Neural cell (in vitro differentiated cells): ENCODE measurements around the gene MGAT4B. TPM values are rescaled to one million over a fixed set of nuclear protein-coding genes. Genes with fewer than 3 reads are reported as not detected.

Experiments
- H2AFZ ChIP-seq: fragments of 200-600, 300-800 bp; sonication (generic), shearing (Covaris generic); 2 replicates; pipeline ENCODE4 v1.6.0; 2014; ENCODE audit warnings: low read depth, mild to moderate bottlenecking, antibody characterized with exemption, low read length, moderate library complexity
- H3F3A ChIP-seq: fragments of 200-600 bp; shearing (Covaris generic); 2 replicates; pipeline ENCODE4 v1.6.1; 2016; ENCODE audit warnings: mild to moderate bottlenecking, moderate library complexity, mixed read lengths, antibody characterized with exemption, low read length; ENCODE audit not compliant: insufficient read depth, poor library complexity, severe bottlenecking
- H3K27ac ChIP-seq: fragments of 200-600, 300-800 bp; sonication (generic), shearing (Covaris generic); 2 replicates; pipeline ENCODE4 v1.5.1; 2014; ENCODE audit warnings: mild to moderate bottlenecking, low read length, moderate library complexity
- H3K27me3 ChIP-seq: fragments of 300-800, 200-600 bp; sonication (generic), shearing (Covaris generic); 2 replicates; pipeline ENCODE4 v1.6.0; 2014; ENCODE audit warnings: mild to moderate bottlenecking, low read depth, low read length, moderate library complexity; ENCODE audit not compliant: insufficient read depth
- H3K36me3 ChIP-seq: fragments of 300-800, 200-600 bp; sonication (generic), shearing (Covaris generic); 2 replicates; pipeline ENCODE4 v1.5.1; 2014; ENCODE audit warnings: mild to moderate bottlenecking, antibody characterized with exemption, low read length, moderate library complexity; ENCODE audit not compliant: insufficient read depth
- H3K4me2 ChIP-seq: fragments of 300-800, 200-600 bp; sonication (generic), shearing (Covaris generic); 2 replicates; pipeline ENCODE4 v1.6.0; 2014; ENCODE audit warnings: mild to moderate bottlenecking, low read length
- H3K4me3 ChIP-seq: fragments of 300-800, 200-600 bp; sonication (generic), shearing (Covaris generic); 2 replicates; pipeline ENCODE4 v1.5.1; 2014; ENCODE audit warnings: mild to moderate bottlenecking, low read length, moderate library complexity
- H3K79me2 ChIP-seq: fragments of 200-600 bp; shearing (Covaris generic); replicated peaks from 2 replicates; pipeline ENCODE4 v1.6.0; 2014; ENCODE audit warnings: mild to moderate bottlenecking, low read length, moderate library complexity; ENCODE audit not compliant: insufficient read depth
- H3K9ac ChIP-seq: fragments of 300-800, 200-600 bp; sonication (generic), shearing (Covaris generic); 2 replicates; pipeline ENCODE4 v1.6.1; 2016; ENCODE audit warnings: mild to moderate bottlenecking, low read length, mixed read lengths
- H3K9me2 ChIP-seq: fragments of 200-600 bp; shearing (Covaris generic); 2 replicates; pipeline ENCODE4 v1.6.1; 2016; ENCODE audit warnings: mild to moderate bottlenecking, low read length, mixed read lengths; ENCODE audit not compliant: insufficient read depth
- H3K9me3 ChIP-seq: fragments of 200-600, 300-800 bp; sonication (generic), shearing (Covaris generic); 2 replicates; pipeline ENCODE4 v1.6.1; 2016; ENCODE audit warnings: mild to moderate bottlenecking, mixed run types, low read length, moderate library complexity, mixed read lengths
- H4K20me1 ChIP-seq: fragments of 200-600 bp; shearing (Covaris generic); 2 replicates; pipeline ENCODE4 v1.6.1; 2016; ENCODE audit warnings: mild to moderate bottlenecking, mixed run types; ENCODE audit not compliant: insufficient read depth
- EP300 ChIP-seq: fragments of 450-650 bp; conservative IDR thresholded peaks from 2 replicates; pipeline ENCODE4 v1.6.1; 2014; ENCODE audit warnings: antibody characterized with exemption, mild to moderate bottlenecking, moderate library complexity; ENCODE audit not compliant: poor library complexity, severe bottlenecking
- EZH2 ChIP-seq: fragments of 200-600, 300-800 bp; shearing (Covaris generic), sonication (generic); IDR thresholded peaks from 2 replicates; pipeline ENCODE4 v1.6.1; 2014; ENCODE audit warnings: antibody characterized with exemption, low read length, borderline replicate concordance, mild to moderate bottlenecking; ENCODE audit not compliant: insufficient read depth, poor library complexity, severe bottlenecking
- MXI1 ChIP-seq: fragments of 450-650 bp; conservative IDR thresholded peaks from 2 replicates; pipeline ENCODE4 v1.6.1; 2014; ENCODE audit warnings: antibody characterized with exemption, mild to moderate bottlenecking; ENCODE audit not compliant: poor library complexity, severe bottlenecking
- POLR2AphosphoS5 ChIP-seq: IDR thresholded peaks from 2 replicates; pipeline ENCODE4 v1.6.1; 2012
- RAD21 ChIP-seq: fragments of 450-650 bp; conservative IDR thresholded peaks from 2 replicates; pipeline ENCODE4 v1.6.1; 2014; ENCODE audit warnings: antibody characterized with exemption, mild to moderate bottlenecking, moderate library complexity
- SMC3 ChIP-seq: fragments of 450-650 bp; conservative IDR thresholded peaks from 2 replicates; pipeline ENCODE4 v1.6.1; 2014; ENCODE audit warnings: antibody characterized with exemption, mild to moderate bottlenecking, moderate library complexity; ENCODE audit not compliant: poor library complexity
- TAF1 ChIP-seq: IDR thresholded peaks from 2 replicates; pipeline ENCODE4 v1.6.1; 2012; ENCODE audit warnings: low read depth
- polyA plus RNA-seq: library from polyadenylated mRNA; depleted of rRNA; stranded (reverse); fragments of >200 nt; gene quantifications from 2 replicates; pipeline ENCODE4 v1.2.3, GENCODE V29; 2014
- TF ChIP-seq, protein P1 (sequence below): fragments of 450-650 bp; IDR thresholded peaks from 2 replicates; pipeline ENCODE4 v1.5.1; 2014; ENCODE audit warnings: antibody characterized with exemption, mild to moderate bottlenecking, moderate library complexity; ENCODE audit not compliant: poor library complexity, severe bottlenecking
- TF ChIP-seq, protein P2 (sequence below): IDR thresholded peaks from 2 replicates; pipeline ENCODE4 v1.6.1; 2012; ENCODE audit warnings: borderline replicate concordance

Gene MGAT4B
- polyA plus RNA-seq, 1 donor from 2014 or later, result 70.6 TPM

DNA sequence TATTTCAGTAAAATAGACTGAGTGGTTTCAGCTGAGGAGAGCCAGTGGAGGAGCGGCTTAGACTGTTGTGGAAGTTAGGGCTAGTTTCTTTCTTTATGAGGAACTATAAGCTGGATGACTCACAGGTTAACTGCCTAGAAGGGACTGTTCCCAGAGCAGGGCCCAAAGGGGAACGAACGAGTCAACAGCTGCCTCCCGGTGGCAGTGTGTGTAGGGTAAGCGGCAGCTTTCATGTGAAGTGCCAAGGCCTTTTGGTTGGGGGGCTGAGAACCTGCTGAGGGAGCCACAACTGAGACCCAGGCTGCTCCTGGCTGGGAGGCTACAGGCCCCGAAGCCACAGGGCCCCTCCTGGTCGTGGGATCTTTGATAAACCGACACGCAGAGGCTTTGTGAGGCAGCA, 21.0 kb upstream of the MGAT4B start:
- TF ChIP-seq MXI1, result no peak
- TF ChIP-seq RAD21, result no peak
- no peak for TF ChIP-seq TAF1
- no peak for TF ChIP-seq SMC3
- no peak for TF ChIP-seq EZH2
- TF ChIP-seq, protein P1, sequence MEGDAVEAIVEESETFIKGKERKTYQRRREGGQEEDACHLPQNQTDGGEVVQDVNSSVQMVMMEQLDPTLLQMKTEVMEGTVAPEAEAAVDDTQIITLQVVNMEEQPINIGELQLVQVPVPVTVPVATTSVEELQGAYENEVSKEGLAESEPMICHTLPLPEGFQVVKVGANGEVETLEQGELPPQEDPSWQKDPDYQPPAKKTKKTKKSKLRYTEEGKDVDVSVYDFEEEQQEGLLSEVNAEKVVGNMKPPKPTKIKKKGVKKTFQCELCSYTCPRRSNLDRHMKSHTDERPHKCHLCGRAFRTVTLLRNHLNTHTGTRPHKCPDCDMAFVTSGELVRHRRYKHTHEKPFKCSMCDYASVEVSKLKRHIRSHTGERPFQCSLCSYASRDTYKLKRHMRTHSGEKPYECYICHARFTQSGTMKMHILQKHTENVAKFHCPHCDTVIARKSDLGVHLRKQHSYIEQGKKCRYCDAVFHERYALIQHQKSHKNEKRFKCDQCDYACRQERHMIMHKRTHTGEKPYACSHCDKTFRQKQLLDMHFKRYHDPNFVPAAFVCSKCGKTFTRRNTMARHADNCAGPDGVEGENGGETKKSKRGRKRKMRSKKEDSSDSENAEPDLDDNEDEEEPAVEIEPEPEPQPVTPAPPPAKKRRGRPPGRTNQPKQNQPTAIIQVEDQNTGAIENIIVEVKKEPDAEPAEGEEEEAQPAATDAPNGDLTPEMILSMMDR, result no peak
- TF ChIP-seq POLR2AphosphoS5, result no peak
- no peak for TF ChIP-seq EP300
- TF ChIP-seq, protein P2, sequence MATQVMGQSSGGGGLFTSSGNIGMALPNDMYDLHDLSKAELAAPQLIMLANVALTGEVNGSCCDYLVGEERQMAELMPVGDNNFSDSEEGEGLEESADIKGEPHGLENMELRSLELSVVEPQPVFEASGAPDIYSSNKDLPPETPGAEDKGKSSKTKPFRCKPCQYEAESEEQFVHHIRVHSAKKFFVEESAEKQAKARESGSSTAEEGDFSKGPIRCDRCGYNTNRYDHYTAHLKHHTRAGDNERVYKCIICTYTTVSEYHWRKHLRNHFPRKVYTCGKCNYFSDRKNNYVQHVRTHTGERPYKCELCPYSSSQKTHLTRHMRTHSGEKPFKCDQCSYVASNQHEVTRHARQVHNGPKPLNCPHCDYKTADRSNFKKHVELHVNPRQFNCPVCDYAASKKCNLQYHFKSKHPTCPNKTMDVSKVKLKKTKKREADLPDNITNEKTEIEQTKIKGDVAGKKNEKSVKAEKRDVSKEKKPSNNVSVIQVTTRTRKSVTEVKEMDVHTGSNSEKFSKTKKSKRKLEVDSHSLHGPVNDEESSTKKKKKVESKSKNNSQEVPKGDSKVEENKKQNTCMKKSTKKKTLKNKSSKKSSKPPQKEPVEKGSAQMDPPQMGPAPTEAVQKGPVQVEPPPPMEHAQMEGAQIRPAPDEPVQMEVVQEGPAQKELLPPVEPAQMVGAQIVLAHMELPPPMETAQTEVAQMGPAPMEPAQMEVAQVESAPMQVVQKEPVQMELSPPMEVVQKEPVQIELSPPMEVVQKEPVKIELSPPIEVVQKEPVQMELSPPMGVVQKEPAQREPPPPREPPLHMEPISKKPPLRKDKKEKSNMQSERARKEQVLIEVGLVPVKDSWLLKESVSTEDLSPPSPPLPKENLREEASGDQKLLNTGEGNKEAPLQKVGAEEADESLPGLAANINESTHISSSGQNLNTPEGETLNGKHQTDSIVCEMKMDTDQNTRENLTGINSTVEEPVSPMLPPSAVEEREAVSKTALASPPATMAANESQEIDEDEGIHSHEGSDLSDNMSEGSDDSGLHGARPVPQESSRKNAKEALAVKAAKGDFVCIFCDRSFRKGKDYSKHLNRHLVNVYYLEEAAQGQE, result no peak
- no peak overlapping the region for H3K9ac ChIP-seq
- no peaks in the 10 kb centered on the region for H4K20me1 ChIP-seq
- peaks cover 7% of the 10 kb centered on the region for H3K36me3 ChIP-seq
- no peaks in the 10 kb centered on the region for H3F3A ChIP-seq
- H3K9me2 ChIP-seq, result no peaks in the 10 kb centered on the region
- H3K27me3 ChIP-seq, result no peaks in the 10 kb centered on the region
- H2AFZ ChIP-seq, result no peak overlapping the region
- peaks cover 4% of the 10 kb centered on the region for H3K79me2 ChIP-seq
- no peaks in the 10 kb centered on the region for H3K9me3 ChIP-seq
- H3K4me3 ChIP-seq, result no peak overlapping the region
- no peak overlapping the region for H3K4me2 ChIP-seq
- H3K27ac ChIP-seq, result no peak overlapping the region

DNA sequence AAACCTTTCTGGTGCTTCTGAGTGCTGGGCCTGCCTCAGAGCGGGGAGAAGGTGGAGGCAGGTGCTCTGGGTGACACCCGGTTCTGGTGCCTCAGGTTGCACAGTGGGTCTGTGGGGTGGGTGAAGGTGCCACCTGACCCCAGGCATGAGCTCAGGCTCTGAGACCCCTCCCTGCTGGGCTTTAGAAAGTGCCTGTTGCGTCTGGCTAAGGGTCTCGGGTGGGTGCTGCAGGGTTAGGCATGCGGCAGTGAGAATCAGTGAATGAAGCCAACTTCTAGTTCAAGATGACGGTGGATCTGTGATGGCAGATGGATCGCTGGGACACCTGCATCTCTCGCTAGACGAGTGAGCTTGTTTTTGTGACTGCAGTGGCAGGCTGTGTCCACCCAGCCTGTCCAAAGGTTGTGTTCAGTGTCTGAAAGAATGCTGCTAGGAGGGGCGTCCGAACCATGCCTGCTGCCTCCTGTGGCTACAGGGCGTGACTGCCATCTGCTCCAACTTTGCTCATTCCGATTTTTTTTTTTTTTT, 19.1 kb upstream of the MGAT4B start:
- no peaks in the 10 kb centered on the region for H3K9me3 ChIP-seq
- no peak overlapping the region for H3K4me3 ChIP-seq
- H3K27me3 ChIP-seq, result no peaks in the 10 kb centered on the region
- H3K79me2 ChIP-seq, result peaks cover 12% of the 10 kb centered on the region
- no peaks in the 10 kb centered on the region for H4K20me1 ChIP-seq
- no peak overlapping the region for H3K4me2 ChIP-seq
- no peak overlapping the region for H2AFZ ChIP-seq
- no peaks in the 10 kb centered on the region for H3F3A ChIP-seq
- TF ChIP-seq MXI1 (no peak), EZH2 (no peak)
- no peak overlapping the region for H3K9ac ChIP-seq
- no peak overlapping the region for H3K27ac ChIP-seq
- H3K36me3 ChIP-seq, result peaks cover 7% of the 10 kb centered on the region
- no peaks in the 10 kb centered on the region for H3K9me2 ChIP-seq

DNA sequence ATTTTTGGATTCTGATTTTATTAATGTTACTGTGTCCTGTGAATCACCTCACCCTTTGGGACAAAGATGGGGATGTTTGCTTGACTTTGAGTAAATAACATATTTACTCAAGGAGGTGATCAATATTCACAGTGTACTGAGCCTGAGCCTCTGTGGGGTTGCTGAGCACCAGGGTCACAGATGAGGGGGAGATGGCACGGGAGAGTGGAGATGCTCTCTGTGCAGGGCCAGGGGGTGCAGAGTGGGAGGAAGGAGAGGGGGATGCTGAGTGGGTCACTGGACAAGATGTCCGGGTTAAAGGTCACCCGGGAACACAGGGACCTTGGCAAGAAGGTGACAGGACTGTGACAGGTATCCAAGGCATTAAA, 18.1 kb upstream of the MGAT4B start:
- peaks cover 12% of the 10 kb centered on the region for H3K79me2 ChIP-seq
- no peak for TF ChIP-seq SMC3
- TF ChIP-seq MXI1, result no peak
- no peak overlapping the region for H2AFZ ChIP-seq
- no peaks in the 10 kb centered on the region for H3K9me2 ChIP-seq
- H3K4me2 ChIP-seq, result no peak overlapping the region
- no peak overlapping the region for H3K27ac ChIP-seq
- no peaks in the 10 kb centered on the region for H3K27me3 ChIP-seq
- no peaks in the 10 kb centered on the region for H4K20me1 ChIP-seq
- H3K4me3 ChIP-seq, result no peak overlapping the region
- no peaks in the 10 kb centered on the region for H3K9me3 ChIP-seq
- H3K9ac ChIP-seq, result no peak overlapping the region
- H3K36me3 ChIP-seq, result peaks cover 1% of the 10 kb centered on the region
- H3F3A ChIP-seq, result no peaks in the 10 kb centered on the region
